Measurements from ENCODE around the gene THEMIS2.
"Not testable (repeated sequence)": the region's sequence is repeated elsewhere in the genome, so short reads cannot be mapped to it uniquely, and the experiment has no call there.

The THEMIS2 gene

DNA sequence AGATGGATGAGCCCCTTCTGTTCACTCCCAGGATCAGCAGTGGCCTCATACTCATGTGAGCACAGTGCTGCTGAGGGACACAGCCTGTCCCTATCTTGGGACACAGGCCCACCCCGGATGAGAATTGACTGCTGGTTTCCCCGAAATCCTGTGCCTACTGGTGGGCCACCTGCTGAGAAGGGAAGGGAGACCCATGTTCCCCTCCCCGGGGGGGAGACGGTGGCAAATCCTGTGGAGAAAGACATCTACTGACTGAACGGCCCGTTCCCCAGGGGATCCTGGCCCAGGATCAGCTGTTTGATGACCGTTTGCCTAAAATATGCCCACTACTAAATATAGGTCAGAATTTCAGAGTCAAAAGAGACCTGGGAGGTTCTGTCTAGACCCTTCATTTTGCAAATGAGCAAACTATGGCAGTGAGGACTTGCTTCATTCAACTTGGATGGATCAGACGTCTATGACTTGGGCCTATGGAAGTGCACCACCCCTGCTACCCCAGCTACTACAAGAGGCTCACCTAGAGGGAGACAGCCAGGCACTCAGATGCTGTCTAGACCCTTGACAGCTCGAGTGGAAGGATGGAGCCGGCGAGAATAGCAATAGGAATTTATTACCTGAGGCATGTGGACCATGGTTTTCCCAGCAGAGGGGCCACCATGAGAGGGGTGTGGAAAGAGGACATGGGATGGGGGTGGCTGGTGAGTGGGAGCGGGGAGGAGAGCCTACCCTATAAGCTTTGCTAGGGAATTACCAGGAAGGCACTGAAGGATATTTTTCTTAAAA is 15.6 kb upstream of the THEMIS2 start:
- in situ Hi-C loops (cut with MboI; ENCODE audit: low pct_unique_long_range_greater_than_20kb, low sequenced_read_pairs, unreplicated experiment) = no loop called here
- DNase-seq (ENCODE audit: low spot score) = no peak
- TF ChIP-seq, protein P1, sequence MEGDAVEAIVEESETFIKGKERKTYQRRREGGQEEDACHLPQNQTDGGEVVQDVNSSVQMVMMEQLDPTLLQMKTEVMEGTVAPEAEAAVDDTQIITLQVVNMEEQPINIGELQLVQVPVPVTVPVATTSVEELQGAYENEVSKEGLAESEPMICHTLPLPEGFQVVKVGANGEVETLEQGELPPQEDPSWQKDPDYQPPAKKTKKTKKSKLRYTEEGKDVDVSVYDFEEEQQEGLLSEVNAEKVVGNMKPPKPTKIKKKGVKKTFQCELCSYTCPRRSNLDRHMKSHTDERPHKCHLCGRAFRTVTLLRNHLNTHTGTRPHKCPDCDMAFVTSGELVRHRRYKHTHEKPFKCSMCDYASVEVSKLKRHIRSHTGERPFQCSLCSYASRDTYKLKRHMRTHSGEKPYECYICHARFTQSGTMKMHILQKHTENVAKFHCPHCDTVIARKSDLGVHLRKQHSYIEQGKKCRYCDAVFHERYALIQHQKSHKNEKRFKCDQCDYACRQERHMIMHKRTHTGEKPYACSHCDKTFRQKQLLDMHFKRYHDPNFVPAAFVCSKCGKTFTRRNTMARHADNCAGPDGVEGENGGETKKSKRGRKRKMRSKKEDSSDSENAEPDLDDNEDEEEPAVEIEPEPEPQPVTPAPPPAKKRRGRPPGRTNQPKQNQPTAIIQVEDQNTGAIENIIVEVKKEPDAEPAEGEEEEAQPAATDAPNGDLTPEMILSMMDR (IDR thresholded peaks at IDR 0.05; ENCODE audit: extremely low read depth, insufficient read depth, missing control alignments) = no peak

DNA sequence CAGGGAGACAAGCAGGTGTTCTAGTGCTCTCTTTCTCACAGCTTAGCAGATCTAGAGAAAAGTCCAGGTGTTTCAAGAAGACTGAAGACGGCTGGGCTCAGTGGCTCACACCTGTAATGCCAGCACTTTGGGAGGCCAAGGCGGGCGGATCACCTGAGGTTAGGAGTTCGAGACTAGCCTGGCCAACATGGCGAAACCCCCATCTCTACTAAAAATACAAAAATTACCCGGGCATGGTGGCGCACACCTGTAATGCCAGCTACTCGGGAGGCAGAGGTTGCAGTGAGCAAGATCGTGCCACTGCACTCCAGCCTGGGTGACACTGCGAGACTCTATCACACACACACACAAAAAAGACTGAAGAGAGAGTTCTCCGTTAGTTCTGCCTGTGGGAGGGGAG is 14.8 kb upstream of the THEMIS2 start:
- DNase-seq (ENCODE audit: low spot score); in situ Hi-C loops (cut with MboI; ENCODE audit: low pct_unique_long_range_greater_than_20kb, low sequenced_read_pairs, unreplicated experiment): not testable (repeated sequence)

GRCh38 chr1:27858072-27858948 is 14.0 kb upstream of the THEMIS2 start:
- in situ Hi-C loops (cut with MboI; ENCODE audit: low pct_unique_long_range_greater_than_20kb, low sequenced_read_pairs, unreplicated experiment) = no loop called here
- peak; percentile 81 for DNase-seq (ENCODE audit: low spot score)
- TF ChIP-seq, protein P1 (IDR thresholded peaks at IDR 0.05; ENCODE audit: extremely low read depth, insufficient read depth, missing control alignments) = peak; percentile 99

- no peak for DNase-seq (ENCODE audit: low spot score)
- in situ Hi-C loops (cut with MboI; ENCODE audit: low pct_unique_long_range_greater_than_20kb, low sequenced_read_pairs, unreplicated experiment) = no loop called here
- TF ChIP-seq, protein P1 (IDR thresholded peaks at IDR 0.05; ENCODE audit: extremely low read depth, insufficient read depth, missing control alignments) = no peak
Observed at GRCh38 chr1:27858949-27859576, 13.3 kb upstream of the THEMIS2 start.

DNA sequence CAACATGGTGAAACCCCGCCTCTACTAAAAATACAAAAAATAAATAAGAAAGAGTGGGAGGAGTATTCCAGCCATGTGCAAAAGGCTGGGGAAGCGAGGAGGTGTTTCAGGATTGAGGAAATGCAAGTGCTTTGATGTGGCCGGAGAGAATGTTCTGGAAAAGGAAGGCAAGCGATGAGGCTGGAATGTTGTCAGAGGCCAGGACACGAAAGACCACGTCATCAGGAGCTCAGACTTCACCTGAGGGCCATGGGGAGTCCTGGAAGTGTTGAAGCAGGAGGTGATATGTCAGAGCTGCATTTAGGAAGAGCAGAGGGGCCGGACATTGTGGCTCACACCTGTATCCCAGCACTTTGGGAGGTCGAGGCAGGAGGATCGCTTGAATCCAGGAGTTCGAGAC is 10.9 kb upstream of the THEMIS2 start:
- in situ Hi-C loops (cut with MboI; ENCODE audit: low pct_unique_long_range_greater_than_20kb, low sequenced_read_pairs, unreplicated experiment) = loop anchor here (10.0 kb wide), 1 partner anchor 103 kb away; no protein-coding TSS in a partner anchor
- TF ChIP-seq, protein P1 (IDR thresholded peaks at IDR 0.05; ENCODE audit: extremely low read depth, insufficient read depth, missing control alignments) = no peak
- DNase-seq (ENCODE audit: low spot score) = no peak

DNA sequence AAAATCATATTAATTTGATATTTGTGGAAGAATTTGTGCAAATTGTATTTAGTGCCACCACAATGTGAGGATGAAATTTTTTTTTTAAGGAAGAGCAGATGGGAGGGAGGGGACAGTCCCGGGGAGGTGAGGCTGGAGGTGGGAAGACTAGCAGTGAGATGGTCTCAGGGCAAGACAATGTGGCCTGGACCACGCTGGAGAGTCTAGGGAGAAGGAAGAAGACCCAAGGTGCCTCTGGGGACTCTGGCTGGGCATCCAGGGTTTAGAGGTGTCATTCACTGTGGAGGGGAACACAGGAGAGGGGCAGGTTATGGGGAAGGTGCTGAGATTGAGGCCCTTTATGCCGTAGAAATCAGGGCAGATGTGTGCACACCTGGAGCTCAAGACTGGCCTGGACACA is 10.3 kb upstream of the THEMIS2 start:
- in situ Hi-C loops (cut with MboI; ENCODE audit: low pct_unique_long_range_greater_than_20kb, low sequenced_read_pairs, unreplicated experiment) = loop anchor here (10.0 kb wide), 1 partner anchor 103 kb away; no protein-coding TSS in a partner anchor
- TF ChIP-seq, protein P1 (IDR thresholded peaks at IDR 0.05; ENCODE audit: extremely low read depth, insufficient read depth, missing control alignments) = no peak
- no peak for DNase-seq (ENCODE audit: low spot score)

Measured in GM13977 (cell line).